ENCODE data around the gene SLC25A38.

SLC25A38 gene

GRCh38 chr3:39383881-39384664 is 903 bp downstream of the SLC25A38 start:
- TF ChIP-seq SPI1 (IDR thresholded peaks at IDR 0.05; ENCODE audit: borderline replicate concordance, low read depth) (no peak), POLR2AphosphoS5 (IDR thresholded peaks at IDR 0.05; ENCODE audit: low read depth) (peak; percentile 60; the same call in 1 of the 2 replicates), GABPA (IDR thresholded peaks at IDR 0.05; ENCODE audit: low read depth) (no peak), REST (IDR thresholded peaks at IDR 0.05; ENCODE audit: insufficient replicate concordance, low read depth) (no peak), CTCF (IDR thresholded peaks at IDR 0.05; ENCODE audit: insufficient read depth, low read length) (no peak)
- DNase-seq (ENCODE audit: low read depth in 1 of 2, low spot score in 1 of 2): peak; percentile 78 to 97
- Histone ChIP-seq H3K4me3 (replicated peaks; ENCODE audit: insufficient read depth, low read length) (peak overlapping the region; percentile 96), H3K27ac (replicated peaks) (peak overlapping the region; percentile 93), H3K27me3 (ENCODE audit: insufficient read depth, poor library complexity, severe bottlenecking) (no peaks in the 10 kb centered on the region)

- Histone ChIP-seq H3K27me3 (ENCODE audit: insufficient read depth, poor library complexity, severe bottlenecking) (no peaks in the 10 kb centered on the region), H3K4me3 (replicated peaks; ENCODE audit: insufficient read depth, low read length) (peak overlapping the region; percentile 96), H3K27ac (replicated peaks) (no peak overlapping the region)
- no peak for TF ChIP-seq REST (IDR thresholded peaks at IDR 0.05; ENCODE audit: insufficient replicate concordance, low read depth)
- no peak for TF ChIP-seq GABPA (IDR thresholded peaks at IDR 0.05; ENCODE audit: low read depth)
- TF ChIP-seq SPI1 (IDR thresholded peaks at IDR 0.05; ENCODE audit: borderline replicate concordance, low read depth): no peak
- no peak for TF ChIP-seq CTCF (IDR thresholded peaks at IDR 0.05; ENCODE audit: insufficient read depth, low read length)
- TF ChIP-seq POLR2AphosphoS5 (IDR thresholded peaks at IDR 0.05; ENCODE audit: low read depth): no peak
- DNase-seq (ENCODE audit: low read depth in 1 of 2, low spot score in 1 of 2): no peak
Measured at GRCh38 chr3:39384665-39385000, 1.5 kb downstream of the SLC25A38 start.

GRCh38 chr3:39385456-39386090 is 2.4 kb downstream of the SLC25A38 start:
- no peak for DNase-seq (ENCODE audit: low read depth in 1 of 2, low spot score in 1 of 2)
- H3K27me3 ChIP-seq (ENCODE audit: insufficient read depth, poor library complexity, severe bottlenecking): no peaks in the 10 kb centered on the region
- no peak overlapping the region for H3K27ac ChIP-seq (replicated peaks)
- TF ChIP-seq CTCF (IDR thresholded peaks at IDR 0.05; ENCODE audit: insufficient read depth, low read length) (no peak), SPI1 (IDR thresholded peaks at IDR 0.05; ENCODE audit: borderline replicate concordance, low read depth) (no peak), REST (IDR thresholded peaks at IDR 0.05; ENCODE audit: insufficient replicate concordance, low read depth) (no peak), GABPA (IDR thresholded peaks at IDR 0.05; ENCODE audit: low read depth) (no peak), POLR2AphosphoS5 (IDR thresholded peaks at IDR 0.05; ENCODE audit: low read depth) (no peak)
- H3K4me3 ChIP-seq (replicated peaks; ENCODE audit: insufficient read depth, low read length): no peak overlapping the region

Data from HL-60 (cell line).